Epithelial cell of esophagus (primary cell): ENCODE data around the gene ACSF2.
"Not testable (repeated sequence)": the region's sequence is repeated elsewhere in the genome, so short reads cannot be mapped to it uniquely, and the experiment has no call there.

Experiments used
- DNase-seq: peaks from one replicate; pipeline ENCODE4 v3.0.0; 2010; ENCODE audit warnings: low read depth
- H3K4me3 ChIP-seq: 2 replicates; pipeline ENCODE4 v1.5.1; 2011; ENCODE audit warnings: mild to moderate bottlenecking, low read length, control low read depth
- TF ChIP-seq, protein P1 (sequence below): IDR thresholded peaks from 2 replicates; pipeline ENCODE4 v1.5.1; 2011; ENCODE audit warnings: low read depth, mild to moderate bottlenecking, low read length, control low read depth, inconsistent platforms; ENCODE audit not compliant: insufficient read depth; ENCODE audit errors: missing control alignments

Gene ACSF2

DNA sequence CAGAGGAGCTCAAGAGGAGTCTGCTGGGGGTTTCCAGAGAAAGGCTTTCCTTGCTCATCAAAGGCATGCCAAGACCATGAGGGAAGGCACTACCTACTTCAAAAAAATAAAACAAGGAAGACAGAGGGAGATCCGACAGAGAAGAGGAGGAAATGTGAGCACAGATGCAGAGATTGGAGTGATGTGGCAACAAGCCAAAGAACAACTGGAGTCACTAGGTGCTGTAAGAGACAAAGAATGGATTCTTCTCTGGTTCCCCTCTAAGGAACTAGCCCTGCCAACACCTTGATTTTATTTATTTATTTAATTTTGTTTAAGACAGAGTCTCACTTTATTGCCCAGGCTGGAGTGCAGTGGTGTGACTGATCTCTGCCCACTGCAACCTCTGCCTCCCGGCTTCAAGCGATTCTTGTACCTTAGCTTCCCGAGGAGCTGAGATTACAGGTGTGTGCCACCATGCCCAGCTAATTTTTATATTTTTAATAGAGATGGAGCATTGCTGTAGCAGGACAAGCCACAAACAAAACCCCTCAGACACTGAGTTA lies 13.8 kb upstream of the ACSF2 start:
- DNase-seq, result no peak
- H3K4me3 ChIP-seq, result no peak overlapping the region
- TF ChIP-seq, protein P1, sequence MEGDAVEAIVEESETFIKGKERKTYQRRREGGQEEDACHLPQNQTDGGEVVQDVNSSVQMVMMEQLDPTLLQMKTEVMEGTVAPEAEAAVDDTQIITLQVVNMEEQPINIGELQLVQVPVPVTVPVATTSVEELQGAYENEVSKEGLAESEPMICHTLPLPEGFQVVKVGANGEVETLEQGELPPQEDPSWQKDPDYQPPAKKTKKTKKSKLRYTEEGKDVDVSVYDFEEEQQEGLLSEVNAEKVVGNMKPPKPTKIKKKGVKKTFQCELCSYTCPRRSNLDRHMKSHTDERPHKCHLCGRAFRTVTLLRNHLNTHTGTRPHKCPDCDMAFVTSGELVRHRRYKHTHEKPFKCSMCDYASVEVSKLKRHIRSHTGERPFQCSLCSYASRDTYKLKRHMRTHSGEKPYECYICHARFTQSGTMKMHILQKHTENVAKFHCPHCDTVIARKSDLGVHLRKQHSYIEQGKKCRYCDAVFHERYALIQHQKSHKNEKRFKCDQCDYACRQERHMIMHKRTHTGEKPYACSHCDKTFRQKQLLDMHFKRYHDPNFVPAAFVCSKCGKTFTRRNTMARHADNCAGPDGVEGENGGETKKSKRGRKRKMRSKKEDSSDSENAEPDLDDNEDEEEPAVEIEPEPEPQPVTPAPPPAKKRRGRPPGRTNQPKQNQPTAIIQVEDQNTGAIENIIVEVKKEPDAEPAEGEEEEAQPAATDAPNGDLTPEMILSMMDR, result no peak

DNA sequence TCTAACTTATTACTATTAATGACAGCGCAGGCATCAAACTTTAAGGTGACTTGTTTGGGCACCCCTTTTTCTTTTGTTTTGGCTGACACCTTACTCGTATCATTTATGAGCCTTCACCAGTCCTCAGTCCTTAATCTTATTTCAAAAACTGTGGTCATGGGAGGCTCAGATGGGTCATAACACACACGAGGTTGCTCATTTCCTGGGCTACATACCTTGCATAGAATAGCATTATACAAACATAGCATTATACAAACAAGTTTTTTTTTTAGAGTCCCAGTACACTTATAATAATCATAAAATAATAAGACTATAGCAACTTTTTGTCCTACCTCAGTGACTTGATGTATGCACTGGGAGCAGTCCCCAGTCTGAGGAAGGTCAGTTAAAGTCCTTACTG lies 11.2 kb upstream of the ACSF2 start:
- no peak for DNase-seq
- TF ChIP-seq, protein P1, result no peak
- H3K4me3 ChIP-seq, result no peak overlapping the region

DNA sequence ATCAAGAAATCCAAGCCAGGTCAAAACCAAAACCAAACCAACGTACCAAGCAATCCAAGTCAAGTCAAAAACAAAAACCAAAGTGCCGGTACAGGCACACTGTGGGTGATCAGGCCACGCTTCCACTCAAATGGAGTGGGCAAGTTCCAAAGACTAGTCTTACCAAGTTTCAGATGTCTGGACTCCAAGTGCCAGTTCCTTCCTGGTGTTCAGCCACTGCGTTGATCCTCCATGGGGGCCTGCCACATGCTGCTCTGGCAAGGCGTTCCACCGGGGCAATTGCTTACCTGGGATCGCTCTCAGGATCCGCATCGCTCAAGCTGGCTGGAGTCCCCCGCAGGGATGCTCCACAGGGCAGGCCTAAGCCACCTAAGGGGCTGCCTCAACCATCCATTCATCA lies 6.4 kb upstream of the ACSF2 start:
- DNase-seq, H3K4me3 ChIP-seq: not testable (repeated sequence)

DNA sequence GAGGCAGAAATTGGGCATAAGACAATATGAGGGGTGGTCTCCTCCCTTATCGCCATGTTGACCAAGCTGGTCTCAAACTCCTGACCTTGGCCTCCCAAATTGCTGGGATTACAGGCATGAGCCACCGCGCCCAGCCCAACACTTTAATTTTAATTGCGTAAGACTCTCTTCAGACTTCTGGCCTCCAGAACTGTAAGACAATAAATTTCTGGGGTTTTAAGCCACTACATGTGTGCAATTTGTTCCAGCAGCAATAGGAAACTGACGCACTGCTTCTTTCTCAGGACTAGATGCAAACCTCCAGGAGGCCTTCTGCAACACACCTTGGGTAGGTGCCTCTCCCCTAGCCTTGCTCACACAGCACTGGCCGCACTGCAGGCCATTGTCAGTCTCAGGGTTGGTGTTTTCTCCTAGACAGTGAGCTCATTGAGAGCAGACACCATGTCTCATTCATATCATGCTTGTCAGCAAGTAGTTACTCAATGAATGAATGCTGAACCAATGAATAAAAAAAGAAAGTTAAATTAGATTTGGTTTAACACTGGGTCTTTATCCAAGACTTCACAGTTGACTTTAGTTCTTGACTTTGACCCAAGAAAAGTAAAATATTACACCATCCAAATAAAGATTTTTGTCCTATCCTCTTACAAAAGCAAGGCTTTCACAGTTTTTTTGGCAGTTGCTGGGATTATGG lies 5.5 kb upstream of the ACSF2 start:
- no peak overlapping the region for H3K4me3 ChIP-seq
- DNase-seq, result peak; percentile 47
- TF ChIP-seq, protein P1, result no peak

DNA sequence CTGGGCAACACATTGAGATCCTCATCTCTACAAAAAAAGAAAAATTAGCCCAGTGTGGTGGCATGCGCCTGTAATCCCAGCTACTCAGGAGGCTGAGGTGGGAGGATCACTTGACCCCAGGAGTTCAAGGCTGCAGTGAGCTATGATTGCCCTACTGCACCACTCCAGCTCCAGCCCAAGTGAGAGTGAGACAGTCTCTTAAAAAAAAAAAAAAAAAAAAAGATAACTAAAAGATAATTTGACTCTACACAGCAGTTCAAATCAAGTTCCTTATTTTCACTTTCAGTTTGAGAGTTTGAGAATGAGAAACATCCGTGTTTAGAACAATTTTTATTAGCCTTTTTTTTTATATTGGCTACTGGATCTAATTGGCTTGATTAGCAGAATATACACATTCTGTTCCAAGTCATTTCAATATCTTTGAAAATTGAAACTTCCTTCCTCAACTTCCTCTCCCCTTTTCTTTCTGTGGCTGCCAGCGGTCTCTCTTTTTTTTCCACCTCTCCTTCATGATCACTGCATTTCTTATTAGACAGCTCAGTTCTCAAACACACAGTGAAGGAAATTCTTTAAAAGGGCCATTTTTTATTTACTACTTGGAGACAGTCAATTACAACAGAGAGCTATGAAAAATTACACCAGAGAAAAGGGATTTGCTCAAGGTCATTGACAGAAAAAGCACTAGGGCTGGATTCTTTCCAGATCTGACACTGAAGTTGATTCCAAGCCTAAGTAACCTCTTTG lies 4.5 kb upstream of the ACSF2 start:
- no peak for DNase-seq
- no peak overlapping the region for H3K4me3 ChIP-seq
- TF ChIP-seq, protein P1, result no peak

DNA sequence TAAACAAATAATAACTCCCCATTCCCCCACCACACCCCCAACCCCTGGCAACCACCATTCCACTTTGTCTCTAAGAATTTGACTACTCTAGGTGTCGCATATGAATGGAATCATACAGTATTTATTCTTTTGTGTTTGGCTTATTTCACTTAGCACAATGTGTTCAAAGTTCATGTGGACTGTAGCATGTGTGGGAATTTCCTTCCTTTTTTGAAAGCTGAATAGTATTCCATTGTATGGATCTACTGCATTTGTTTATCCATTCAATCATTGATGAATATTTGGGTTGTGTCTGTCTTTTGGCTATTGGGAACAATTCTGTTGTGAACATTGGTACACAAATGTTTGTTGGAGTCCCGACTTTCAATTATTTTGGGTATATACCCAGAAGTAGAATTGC lies 3.3 kb upstream of the ACSF2 start:
- no peak overlapping the region for H3K4me3 ChIP-seq
- TF ChIP-seq, protein P1, result no peak
- DNase-seq, result no peak

DNA sequence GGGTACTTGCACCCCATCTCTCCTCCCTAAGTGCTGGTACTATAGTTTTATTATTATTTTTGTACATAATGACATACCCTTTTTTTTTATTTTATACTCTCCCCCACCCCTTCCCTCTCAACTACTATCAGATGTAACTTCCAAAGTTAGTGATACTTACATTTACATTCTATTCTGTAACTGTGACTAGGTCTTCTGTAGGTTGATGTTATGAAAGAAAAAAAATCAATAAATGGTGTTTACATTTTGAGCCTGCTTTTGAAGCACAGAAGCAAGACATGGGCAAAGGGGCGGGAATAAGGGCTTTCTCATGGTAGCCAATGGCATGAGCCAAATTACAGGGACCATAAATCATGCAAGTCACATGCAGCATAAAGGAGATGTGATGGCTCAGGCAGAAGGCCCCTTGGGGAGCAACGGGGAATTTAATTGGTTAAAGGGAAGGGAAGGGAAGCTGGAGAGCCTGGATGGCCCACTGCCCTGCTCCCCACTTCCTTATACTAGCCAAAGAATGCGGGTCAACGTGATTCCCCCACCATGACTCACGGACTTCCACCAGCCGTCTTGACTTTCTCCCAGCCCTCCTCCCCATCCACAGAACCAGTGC lies 2.4 kb upstream of the ACSF2 start:
- TF ChIP-seq, protein P1, result no peak
- peak; percentile 89 for DNase-seq
- no peak overlapping the region for H3K4me3 ChIP-seq
